ENCODE data around the gene KLF6. TPM values are rescaled to one million over a fixed set of nuclear protein-coding genes. Genes with fewer than 3 reads are reported as not detected.

KLF6 gene
- total RNA-seq, 3 donors from 2014 or later (not counting 1 experiment from before 2014, with no cell fraction given), result 1,044 to 1,768 (median 1,056) TPM

DNA sequence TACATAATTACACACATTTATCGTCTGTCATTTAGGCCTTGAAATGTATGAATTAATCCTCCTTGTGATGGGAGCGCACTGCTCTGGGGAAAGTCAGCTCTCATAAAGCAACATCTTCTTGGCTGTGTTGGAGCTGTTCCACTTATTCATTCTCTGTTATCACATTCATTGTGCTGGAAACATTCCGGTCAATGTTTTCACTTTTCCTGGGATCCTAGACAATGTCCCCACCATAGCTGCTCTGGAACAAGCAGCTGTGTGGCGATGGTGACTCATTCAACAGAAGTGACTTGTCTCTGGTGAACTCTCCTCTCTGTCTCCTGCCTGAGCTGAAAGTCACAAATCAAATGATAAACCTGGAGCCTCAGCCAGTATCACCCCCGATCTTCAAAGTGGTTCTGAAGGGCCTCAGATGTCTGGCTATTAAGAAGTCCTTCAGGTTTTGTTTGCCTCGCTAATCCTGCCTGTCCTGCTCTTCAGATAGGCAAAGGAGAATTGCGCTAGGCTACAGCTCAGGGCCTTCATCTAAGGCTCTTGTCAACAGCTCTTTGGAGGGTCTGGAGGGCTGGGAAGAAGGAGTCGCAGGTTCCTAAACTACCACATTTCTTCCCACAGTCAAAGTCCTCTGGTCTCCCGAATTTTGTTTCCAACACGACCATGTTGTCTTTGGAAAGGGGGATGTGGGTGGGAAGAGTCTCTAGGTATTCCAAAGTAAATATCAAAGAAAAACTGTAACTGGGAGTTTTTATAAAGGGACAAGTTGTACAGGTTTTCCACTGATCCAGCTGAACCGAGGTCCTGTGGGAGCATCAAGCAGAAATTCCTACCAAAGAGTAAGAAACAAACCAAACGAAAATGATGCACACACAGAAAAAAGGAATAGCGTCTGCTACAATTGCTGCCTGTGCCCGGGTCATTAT is 29.3 kb downstream of the KLF6 start:
- DNase-seq (no peak), ATAC-seq (no peak)
- no peaks in the 10 kb centered on the region for H3K9me3 Mint-ChIP-seq
- no peaks in the 10 kb centered on the region for H3K27me3 Mint-ChIP-seq (ENCODE audit: low read depth in 2 of 2)
- peak overlapping the region in 1 of 2 donors; percentile 47 for H3K27ac Mint-ChIP-seq
- H3K36me3 ChIP-seq (ENCODE audit: control insufficient read depth, insufficient read depth, low read length), result no peaks in the 10 kb centered on the region
- no peak overlapping the region for H3K4me3 ChIP-seq (ENCODE audit: low read length)
- WGBS (ENCODE audit: insufficient coverage), result 95% methylated on average over 11 of the region's 14 CpGs
- H3K36me3 Mint-ChIP-seq, result no peaks in the 10 kb centered on the region
- H3K9me3 ChIP-seq (ENCODE audit: control insufficient read depth, insufficient read depth, low read length), result no peaks in the 10 kb centered on the region
- TF ChIP-seq, protein P1, sequence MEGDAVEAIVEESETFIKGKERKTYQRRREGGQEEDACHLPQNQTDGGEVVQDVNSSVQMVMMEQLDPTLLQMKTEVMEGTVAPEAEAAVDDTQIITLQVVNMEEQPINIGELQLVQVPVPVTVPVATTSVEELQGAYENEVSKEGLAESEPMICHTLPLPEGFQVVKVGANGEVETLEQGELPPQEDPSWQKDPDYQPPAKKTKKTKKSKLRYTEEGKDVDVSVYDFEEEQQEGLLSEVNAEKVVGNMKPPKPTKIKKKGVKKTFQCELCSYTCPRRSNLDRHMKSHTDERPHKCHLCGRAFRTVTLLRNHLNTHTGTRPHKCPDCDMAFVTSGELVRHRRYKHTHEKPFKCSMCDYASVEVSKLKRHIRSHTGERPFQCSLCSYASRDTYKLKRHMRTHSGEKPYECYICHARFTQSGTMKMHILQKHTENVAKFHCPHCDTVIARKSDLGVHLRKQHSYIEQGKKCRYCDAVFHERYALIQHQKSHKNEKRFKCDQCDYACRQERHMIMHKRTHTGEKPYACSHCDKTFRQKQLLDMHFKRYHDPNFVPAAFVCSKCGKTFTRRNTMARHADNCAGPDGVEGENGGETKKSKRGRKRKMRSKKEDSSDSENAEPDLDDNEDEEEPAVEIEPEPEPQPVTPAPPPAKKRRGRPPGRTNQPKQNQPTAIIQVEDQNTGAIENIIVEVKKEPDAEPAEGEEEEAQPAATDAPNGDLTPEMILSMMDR (IDR thresholded peaks at IDR 0.05), result no peak
- peaks cover 37% of the 10 kb centered on the region for H3K4me1 ChIP-seq (ENCODE audit: control insufficient read depth, insufficient read depth, low read length)
- H3K4me1 Mint-ChIP-seq, result peaks cover 26% of the 10 kb centered on the region in 2 donors
- no peak overlapping the region for H3K27ac ChIP-seq (ENCODE audit: low read length)
- H3K4me3 Mint-ChIP-seq, result no peak overlapping the region
- H3K27me3 ChIP-seq (ENCODE audit: control insufficient read depth, insufficient read depth, low read length), result no peaks in the 10 kb centered on the region
- intact Hi-C loops (cut with micrococcal nuclease), result loop anchor here (5.0 kb wide), 1 partner anchor 528 kb away; no protein-coding TSS in a partner anchor

DNA sequence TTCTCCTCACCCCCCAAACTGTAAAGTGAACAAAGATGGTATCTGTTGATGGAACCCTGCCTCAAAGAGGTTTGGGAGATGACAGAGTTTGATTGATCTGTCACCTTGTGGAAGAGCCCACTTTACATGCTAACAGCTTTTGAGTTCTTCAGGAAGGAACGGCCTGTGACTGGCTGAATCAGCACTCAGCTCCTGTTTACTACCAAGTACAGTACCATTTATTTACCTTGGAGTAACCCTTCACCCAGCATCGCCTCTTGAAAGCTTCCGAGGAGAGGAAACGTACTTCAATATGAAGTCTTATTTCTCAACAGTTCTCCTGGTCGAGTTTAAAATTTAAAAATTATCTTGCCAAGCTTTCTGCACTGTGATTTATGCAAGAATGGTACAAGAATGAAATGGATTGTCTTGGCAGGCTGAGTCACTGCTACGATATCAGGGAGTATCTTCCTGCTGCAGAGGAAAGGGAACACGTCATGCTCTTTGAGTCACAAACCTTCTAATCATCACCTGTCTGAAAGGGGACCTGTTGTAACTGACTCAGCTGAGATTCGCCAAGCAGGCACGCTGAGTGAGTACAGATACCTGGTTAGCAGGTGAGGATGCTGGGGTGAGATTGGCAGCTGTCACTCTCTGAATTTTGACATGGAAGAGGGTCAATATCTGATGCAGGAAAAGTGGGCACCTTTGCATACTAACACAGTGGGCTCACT is 30.1 kb downstream of the KLF6 start:
- 84% methylated on average over 9 of the region's 9 CpGs for WGBS (ENCODE audit: insufficient coverage)
- H3K4me1 ChIP-seq (ENCODE audit: control insufficient read depth, insufficient read depth, low read length), result peaks cover 36% of the 10 kb centered on the region
- TF ChIP-seq, protein P1 (IDR thresholded peaks at IDR 0.05), result no peak
- ATAC-seq, result no peak
- H3K36me3 ChIP-seq (ENCODE audit: control insufficient read depth, insufficient read depth, low read length), result no peaks in the 10 kb centered on the region
- Mint-ChIP-seq H3K27me3 (ENCODE audit: low read depth in 2 of 2) (no peaks in the 10 kb centered on the region), H3K27ac (peak overlapping the region in 1 of 2 donors; percentile 47), H3K4me3 (no peak overlapping the region), H3K36me3 (no peaks in the 10 kb centered on the region), H3K4me1 (peaks cover 22 to 26% of the 10 kb centered on the region in 2 donors), H3K9me3 (no peaks in the 10 kb centered on the region)
- no peaks in the 10 kb centered on the region for H3K9me3 ChIP-seq (ENCODE audit: control insufficient read depth, insufficient read depth, low read length)
- H3K27ac ChIP-seq (ENCODE audit: low read length), result no peak overlapping the region
- intact Hi-C loops (cut with micrococcal nuclease), result loop anchor here (5.0 kb wide), 1 partner anchor 528 kb away; no protein-coding TSS in a partner anchor
- H3K27me3 ChIP-seq (ENCODE audit: control insufficient read depth, insufficient read depth, low read length), result no peaks in the 10 kb centered on the region
- peak in 1 of 2 donors; percentile 32 for DNase-seq
- no peak overlapping the region for H3K4me3 ChIP-seq (ENCODE audit: low read length)

DNA sequence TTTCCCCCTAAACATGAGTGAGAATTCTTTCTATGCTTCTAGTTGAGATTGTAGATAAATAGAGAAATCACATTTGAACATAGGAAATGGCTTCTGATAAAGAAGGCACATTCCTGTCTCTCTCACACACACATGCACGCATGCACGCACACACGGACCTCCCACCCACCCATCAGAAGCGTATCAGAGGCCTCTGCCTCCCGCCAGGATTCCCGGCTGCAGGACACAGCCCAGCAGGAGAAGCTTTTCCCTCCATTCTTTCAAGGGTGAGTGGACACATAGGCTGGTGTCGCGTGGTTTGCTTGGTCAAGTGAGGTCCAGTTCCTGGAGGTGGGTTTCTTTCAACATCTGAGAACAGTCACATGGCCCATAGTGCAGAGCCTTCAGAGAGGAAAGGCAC is 34.2 kb downstream of the KLF6 start:
- intact Hi-C loops (cut with micrococcal nuclease), result no loop called here
- peaks cover 6 to 12% of the 10 kb centered on the region in 2 donors for H3K27me3 Mint-ChIP-seq (ENCODE audit: low read depth in 2 of 2)
- no peaks in the 10 kb centered on the region for H3K4me1 Mint-ChIP-seq
- Histone ChIP-seq H3K36me3 (ENCODE audit: control insufficient read depth, insufficient read depth, low read length) (no peaks in the 10 kb centered on the region), H3K27me3 (ENCODE audit: control insufficient read depth, insufficient read depth, low read length) (no peaks in the 10 kb centered on the region), H3K27ac (ENCODE audit: low read length) (no peak overlapping the region), H3K9me3 (ENCODE audit: control insufficient read depth, insufficient read depth, low read length) (no peaks in the 10 kb centered on the region), H3K4me1 (ENCODE audit: control insufficient read depth, insufficient read depth, low read length) (peaks cover 8% of the 10 kb centered on the region), H3K4me3 (ENCODE audit: low read length) (no peak overlapping the region)
- ATAC-seq (no peak), DNase-seq (no peak)
- 99% methylated on average over 8 of the region's 8 CpGs for WGBS (ENCODE audit: insufficient coverage)
- no peaks in the 10 kb centered on the region for H3K36me3 Mint-ChIP-seq
- TF ChIP-seq, protein P1 (IDR thresholded peaks at IDR 0.05), result no peak
- no peak overlapping the region for H3K4me3 Mint-ChIP-seq
- no peaks in the 10 kb centered on the region for H3K9me3 Mint-ChIP-seq
- H3K27ac Mint-ChIP-seq, result no peak overlapping the region

Measured in natural killer cell (primary cell).